Choroid plexus epithelial cell (primary cell): ENCODE results near the gene TCF21.
A peak's percentile ranks its signal among the peaks of the same experiment; 100 is the strongest.
"Not testable (repeated sequence)": the region's sequence is repeated elsewhere in the genome, so short reads cannot be mapped to it uniquely, and the experiment has no call there.

Experiments
- DNase-seq: peaks from one replicate; pipeline ENCODE4 v3.0.0-alpha.2; 2010; ENCODE audit warnings: low read depth
- H3K4me3 ChIP-seq: 2 replicates; pipeline ENCODE4 v1.5.1; 2011; ENCODE audit warnings: low read depth, mild to moderate bottlenecking, control low read depth, low read length, moderate library complexity
- CTCF ChIP-seq: conservative IDR thresholded peaks from 2 replicates; pipeline ENCODE4 v1.5.1; 2011; ENCODE audit warnings: low read depth, mild to moderate bottlenecking, control low read depth, inconsistent platforms, low read length, moderate library complexity

Gene TCF21

DNA sequence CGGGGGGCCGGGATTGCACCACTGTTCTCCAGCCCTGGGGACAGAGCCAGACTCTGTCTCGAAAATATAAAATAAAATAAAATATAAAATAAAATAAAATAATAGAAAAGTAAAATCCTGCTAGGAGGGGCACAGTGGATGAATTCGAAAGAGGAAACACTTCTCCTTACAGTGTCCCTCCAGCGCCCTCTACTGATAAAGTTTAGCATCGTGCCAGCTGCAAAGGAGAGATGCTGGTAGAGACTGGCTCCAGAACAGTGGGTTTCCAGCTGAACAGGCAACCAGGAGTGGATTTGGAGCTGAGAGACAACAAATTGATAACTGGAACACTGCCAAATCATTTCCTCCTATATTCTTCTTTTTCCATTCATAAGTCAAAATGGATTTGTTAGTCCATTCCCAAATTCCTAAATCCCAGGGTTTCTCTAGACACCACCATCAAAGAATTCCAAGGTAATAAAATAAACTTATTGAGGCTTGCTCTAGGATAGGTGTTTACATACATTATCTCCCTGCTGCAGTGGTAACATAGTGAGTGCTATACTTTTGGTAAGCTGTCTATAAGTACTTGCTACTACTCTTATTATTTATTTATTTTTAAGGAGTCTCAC is 32.4 kb downstream of the TCF21 start:
- peak; percentile 91 for DNase-seq
- H3K4me3 ChIP-seq = peak overlapping the region; percentile 8
- TF ChIP-seq CTCF = peak; percentile 94

- peak; percentile 93 for DNase-seq
- TF ChIP-seq CTCF = peak; percentile 79
- no peak overlapping the region for H3K4me3 ChIP-seq
Observed at GRCh38 chr6:133923938-133924593, 35.2 kb downstream of the TCF21 start.

DNA sequence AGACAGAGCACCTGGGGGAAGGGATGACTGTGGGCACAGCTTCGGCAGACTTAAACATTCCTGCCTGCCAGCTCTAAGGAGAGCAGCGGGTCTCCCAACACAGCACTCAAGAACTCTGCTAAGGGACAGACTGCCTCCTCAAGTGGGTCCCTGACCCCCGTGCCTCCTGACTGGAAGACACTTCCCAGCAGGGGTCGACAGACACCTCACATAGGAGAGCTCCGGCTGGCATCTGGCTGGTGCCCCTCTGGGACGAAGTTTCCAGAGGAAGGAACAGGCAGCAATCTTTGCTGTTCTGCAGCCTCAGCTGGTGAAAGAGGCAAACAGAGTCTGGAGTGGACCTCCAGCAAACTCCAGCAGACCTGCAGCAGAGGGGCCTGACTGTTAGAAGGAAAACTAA is 42.3 kb downstream of the TCF21 start:
- not testable (repeated sequence) for H3K4me3 ChIP-seq, DNase-seq

DNA sequence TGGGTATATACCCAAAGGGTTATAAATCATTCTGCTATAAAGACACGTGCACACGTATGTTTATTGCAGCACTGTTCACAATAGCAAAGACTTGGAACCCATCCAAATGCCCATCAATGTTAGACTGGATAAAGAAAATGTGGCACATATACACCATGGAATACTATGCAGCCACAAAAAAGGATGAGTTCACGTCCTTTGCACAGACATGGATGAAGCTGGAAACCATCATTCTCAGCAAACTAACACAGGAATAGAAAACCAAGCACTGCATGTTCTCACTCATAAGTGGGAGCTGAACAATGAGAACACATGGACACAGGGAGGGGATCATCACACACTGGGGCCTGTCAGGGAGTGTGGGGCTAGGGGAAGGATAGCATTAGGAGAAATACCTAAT is 47.4 kb downstream of the TCF21 start:
- not testable (repeated sequence) for H3K4me3 ChIP-seq, DNase-seq

- TF ChIP-seq CTCF = no peak
- DNase-seq = no peak
- H3K4me3 ChIP-seq = no peak overlapping the region
Observed at GRCh38 chr6:133937909-133938308, 49.0 kb downstream of the TCF21 start.

GRCh38 chr6:133938533-133938932 is 49.6 kb downstream of the TCF21 start:
- H3K4me3 ChIP-seq = no peak overlapping the region
- TF ChIP-seq CTCF = no peak
- no peak for DNase-seq

GRCh38 chr6:133939778-133940667 is 51.1 kb downstream of the TCF21 start:
- DNase-seq = no peak
- H3K4me3 ChIP-seq = no peak overlapping the region
- no peak for TF ChIP-seq CTCF
